NCI-H226 (cell line): ENCODE measurements around the gene LRFN2.

Source experiments
- DNase-seq: peaks from one replicate; pipeline ENCODE4 v3.0.0-alpha.2; 2015

LRFN2 gene

DNA sequence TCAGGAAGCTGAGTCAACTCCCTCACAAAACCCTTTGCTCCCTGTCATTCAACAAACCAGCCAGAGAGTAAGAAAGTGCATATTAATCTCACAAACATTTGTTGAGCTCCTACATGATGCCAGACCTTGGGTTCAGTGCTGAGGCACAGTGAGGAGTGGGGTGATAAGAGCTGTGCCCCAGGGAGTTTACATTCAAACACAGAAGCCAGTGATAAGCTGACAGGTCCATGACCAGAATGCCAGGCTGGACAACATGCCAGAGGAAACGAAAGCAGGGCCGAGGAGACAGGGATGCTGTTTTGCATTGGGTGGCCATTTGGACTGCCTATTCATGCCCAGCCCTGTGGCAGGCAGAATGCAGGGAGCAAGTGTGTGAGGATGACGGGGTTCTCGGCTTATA lies 76.7 kb downstream of the LRFN2 start:
- DNase-seq = no peak

DNA sequence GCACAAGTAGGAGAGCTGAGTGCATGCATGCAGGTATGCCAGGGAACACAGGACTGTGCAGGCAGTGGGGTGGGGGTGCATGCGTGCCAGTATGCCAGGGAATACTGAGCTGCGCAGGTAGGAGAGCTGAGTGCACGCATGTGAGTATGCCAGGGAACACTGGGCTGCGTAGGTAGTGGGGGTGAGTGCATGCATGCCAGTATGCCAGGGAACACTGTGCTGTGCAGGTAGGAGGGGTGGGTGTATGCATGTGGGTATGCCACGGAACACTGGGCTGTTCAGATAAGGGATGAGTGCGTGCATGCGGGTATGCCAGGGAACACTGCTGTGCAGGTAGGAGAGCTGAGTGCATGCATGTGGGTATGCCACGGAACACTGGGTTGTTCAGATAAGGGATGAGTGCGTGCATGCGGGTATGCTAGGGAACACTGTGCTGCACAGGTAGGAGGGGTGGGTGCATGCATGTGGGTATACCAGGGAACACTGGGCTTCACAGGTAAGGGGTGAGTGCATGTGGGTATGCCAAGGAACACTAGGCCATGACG lies 77.4 kb downstream of the LRFN2 start:
- DNase-seq = no peak

DNA sequence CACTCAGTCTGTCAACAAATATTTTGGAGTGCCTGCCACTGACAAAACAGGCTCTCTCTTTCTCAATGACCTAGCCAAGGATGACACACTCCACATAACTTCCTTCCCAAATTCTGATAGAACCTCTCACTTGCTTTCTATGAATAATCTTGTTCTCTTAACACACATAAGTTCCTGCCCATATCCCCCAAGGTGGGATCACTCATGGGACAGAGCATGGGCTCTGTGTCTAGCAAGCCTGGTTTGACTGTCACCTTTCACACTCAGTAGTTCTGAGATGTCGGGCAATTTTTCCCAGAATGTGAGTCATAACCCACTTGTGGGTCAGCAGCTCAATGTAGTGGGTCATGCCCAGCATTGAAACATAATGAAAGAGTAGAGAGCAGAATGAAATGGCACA lies 78.1 kb downstream of the LRFN2 start:
- no peak for DNase-seq

DNA sequence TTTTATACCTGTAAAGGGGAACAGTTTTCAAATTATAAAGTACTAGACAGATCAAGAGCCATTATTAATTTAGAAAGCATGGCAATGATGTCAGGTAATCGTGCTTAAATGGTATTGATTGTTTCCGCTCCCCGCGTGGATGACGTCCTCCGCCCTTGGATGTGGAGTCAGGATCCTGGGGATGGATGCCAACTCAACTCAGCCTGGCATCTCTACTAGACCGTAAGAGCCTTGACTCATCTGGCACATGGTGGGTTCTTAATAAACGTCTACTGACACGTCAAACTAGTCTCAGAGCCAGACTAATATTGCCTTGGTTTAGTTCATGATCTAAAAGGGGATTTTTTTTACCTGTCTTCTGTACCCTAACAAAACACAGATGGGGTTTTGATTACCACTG lies 80.2 kb downstream of the LRFN2 start:
- DNase-seq = no peak

DNA sequence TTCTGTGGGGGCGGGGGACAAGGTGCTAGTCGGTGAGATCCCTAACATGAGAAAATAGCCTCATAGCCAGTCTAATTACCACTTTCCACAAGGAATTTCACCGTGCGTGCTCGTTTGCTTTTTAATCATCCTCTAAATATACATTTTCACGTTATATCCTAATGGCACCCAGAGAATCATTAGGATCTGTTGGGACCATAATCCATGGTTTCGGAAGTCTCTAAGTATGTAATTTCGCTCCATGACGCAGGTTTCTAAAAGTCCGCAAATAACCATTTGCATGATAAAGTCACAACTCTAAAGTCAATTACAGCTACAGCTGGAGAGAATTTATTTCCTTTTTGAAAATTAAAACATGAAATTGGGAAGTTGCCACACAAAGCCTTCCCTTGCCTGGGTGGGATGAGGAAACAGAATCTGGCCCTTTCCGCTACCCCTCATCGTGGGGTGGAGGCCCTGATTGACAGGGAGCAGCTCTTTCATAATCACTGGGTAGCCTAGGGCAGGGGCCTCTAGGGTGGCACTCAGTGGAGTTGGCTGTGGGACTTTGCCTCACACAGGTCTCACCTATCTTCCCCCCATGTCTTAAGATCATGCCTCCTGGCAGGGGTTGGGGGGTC lies 81.9 kb downstream of the LRFN2 start:
- no peak for DNase-seq

DNA sequence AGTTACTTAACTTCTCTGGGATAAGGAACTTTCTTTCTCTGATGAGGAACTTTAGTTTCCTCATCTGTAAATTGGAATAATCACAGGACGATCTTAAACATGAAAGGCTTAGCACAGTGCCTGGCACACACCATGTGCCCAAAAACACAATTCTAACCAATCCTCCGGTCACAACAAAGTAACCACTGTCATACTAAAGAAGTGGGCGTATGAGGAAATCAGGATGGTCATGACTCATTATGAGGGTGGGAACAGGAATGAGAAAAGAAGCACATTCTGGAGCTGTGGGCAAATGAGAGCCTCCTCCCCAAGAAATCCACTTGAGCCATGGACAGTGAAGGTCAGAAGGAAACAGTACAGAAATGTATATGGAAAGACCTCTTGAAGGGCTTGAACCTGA lies 82.9 kb downstream of the LRFN2 start:
- no peak for DNase-seq

DNA sequence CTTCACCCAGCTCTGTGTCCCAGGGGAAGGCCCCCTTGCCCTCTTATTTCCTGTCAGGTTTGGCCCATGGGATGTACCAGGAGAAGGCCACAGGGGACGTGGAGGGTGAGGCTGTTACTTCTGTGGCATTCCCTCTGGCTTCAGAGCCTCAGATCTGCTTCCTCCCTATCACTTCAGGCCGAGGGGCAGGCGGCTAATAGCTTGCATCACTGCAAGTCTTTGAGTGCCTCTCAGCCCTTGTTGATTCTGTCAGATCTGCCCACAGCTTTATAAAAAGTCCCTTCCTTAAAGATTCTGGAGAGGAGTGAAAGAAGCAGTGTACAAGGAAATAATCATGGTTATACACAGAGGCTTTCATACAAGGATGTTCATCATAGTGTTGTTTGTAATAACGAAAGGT lies 86.9 kb downstream of the LRFN2 start:
- DNase-seq = no peak

DNA sequence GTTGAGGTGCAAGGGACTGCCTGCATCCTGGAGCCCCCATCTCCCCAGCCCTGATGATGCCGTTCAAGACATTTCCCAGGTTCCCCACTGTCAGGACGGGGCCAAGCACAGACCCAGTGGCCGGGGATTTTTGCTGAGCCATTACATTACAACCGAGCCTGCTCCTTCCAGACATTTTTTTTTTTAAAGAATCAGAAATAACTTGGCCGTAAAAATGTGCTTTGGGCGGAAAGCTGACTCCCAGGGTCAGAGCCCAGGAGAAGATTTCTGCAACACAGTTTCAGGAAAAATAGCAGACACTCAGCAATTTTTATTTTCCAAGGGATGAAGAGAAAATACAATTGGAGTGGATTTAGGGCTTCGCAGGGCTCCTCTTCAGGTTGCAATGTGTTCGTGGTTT lies 87.9 kb downstream of the LRFN2 start:
- no peak for DNase-seq

DNA sequence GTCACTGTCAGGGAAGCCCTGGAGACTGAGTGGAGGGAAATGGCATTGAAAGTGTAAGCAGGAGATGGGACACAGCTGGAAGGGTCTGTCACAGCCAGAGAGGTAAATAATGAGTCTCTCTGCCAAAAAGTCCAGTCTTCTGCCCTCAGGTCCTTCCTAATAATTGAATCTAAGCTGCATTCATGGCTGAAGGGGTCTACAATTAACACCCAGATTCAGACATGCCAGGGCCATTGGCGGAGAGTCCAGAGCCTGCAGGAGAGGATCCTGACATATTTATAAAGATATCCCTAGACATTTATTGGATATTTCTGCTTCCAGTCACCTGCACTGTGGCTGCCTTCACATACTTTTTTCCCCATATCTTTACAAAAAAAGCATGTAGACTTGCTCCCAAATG lies 89.0 kb downstream of the LRFN2 start:
- no peak for DNase-seq

DNA sequence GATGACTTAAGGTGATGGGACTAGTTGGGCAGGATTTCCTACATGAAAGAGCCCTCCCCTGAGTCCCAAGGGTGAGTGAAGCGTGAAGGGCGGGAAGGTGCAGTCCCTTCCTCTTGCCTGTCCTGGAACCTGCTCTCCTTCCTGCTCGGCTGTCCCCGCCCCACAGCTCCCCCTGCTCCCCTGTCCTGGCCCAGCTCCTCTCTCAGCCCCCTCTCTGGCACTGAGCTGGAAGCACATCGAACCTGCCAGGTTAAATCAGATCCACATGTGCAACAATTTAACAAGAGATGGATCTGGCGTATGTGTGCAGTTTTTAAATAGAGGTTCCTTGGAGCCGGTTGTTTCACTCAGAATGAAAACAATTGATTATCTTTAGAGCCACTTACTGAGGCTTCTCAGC lies 95.0 kb downstream of the LRFN2 start:
- no peak for DNase-seq

DNA sequence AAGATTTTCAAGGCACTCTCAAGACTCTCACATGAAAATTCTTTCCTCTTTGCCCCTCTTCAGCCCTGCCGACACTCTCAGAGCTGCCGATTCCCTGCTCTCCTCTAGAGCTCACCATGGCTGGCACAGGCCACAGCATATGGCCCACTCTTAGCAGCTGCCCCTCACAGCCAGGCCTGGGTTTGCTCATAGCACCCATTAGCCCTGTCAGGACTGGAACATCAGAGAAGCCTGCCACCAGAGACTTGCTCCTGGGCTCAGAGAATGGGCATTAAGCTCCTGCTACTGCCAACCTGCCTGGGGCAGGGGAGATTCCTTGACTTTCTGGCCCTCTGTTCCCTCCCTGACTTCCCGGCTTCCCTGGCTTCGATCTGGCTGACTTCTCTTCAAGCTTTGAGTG lies 96.7 kb downstream of the LRFN2 start:
- DNase-seq = no peak

DNA sequence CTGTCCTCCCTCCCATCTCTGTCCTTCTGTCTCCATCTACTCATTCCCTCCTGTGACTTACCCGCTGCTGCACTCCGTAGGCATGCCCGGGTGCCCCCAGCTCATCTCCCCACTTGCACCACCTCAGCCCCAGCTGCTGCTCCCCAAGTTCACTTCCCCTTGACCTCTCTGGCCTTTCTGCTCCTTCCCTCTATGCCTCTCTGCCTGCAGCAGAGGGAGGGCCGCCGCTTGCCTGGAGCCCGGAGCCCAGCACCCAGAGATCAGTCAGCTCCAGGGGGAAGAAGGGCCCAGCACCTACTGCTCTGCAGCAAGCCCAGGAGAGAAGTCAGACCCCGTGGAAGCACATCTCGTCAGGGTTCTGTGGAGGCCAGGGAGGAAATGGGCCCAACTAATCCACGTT lies 97.4 kb downstream of the LRFN2 start:
- no peak for DNase-seq

DNA sequence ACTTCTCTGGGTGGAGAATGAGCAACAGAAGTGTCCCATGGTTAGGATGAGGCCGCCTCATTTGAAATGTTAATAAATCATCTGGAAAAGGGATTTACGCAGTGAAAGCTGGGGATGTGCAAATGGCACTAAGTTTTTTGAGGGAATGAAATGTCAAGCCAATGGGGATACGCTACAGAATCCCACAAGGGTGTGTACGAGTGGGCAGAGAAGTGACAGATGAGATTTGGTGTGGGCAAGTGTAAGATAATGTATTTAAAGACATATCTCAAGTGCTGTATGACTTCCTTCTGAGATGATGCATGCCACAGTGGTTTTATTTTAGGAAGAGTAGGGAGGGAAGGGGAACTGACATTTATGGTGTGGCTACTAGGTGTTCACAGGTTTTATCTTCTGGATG lies 100.6 kb downstream of the LRFN2 start:
- DNase-seq = no peak

DNA sequence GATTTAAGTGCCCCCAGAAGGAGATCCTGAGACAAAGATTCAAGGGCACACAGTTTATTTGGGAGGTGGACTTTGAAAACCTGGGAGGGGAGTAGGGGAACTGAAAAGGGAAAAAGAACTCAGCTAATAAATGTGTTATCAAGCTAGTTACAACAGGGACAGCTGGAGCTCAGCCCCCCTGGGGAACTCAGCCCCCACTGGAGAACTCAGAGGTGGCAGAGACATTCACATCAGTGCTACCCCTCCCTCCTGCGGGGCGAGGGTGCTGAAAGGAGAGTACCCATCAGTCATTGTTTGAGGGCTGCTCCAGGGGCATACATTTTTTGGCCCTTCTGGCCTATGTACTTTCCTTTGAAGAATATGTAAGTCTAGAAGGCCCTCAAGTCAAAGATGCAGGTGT lies 101.4 kb downstream of the LRFN2 start:
- no peak for DNase-seq

DNA sequence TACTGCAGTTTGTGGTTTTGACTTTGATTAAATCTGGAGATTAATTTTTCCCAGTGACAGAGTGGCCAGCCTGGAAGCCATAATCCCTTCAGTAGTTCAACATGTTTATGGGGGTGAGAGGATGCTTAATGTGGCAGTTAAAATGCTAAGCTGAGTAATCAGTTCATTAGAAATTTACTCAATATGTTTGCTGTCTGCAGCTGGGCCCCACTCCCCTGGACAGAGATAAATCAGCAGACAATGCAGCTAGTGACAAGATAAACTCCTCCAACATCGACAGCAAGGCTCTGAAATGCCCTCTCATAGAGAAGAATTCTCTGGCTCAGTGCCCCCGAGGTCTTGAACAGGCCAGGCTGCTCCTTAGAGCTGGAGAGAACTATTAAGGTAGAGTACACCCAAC lies 101.9 kb downstream of the LRFN2 start:
- no peak for DNase-seq

DNA sequence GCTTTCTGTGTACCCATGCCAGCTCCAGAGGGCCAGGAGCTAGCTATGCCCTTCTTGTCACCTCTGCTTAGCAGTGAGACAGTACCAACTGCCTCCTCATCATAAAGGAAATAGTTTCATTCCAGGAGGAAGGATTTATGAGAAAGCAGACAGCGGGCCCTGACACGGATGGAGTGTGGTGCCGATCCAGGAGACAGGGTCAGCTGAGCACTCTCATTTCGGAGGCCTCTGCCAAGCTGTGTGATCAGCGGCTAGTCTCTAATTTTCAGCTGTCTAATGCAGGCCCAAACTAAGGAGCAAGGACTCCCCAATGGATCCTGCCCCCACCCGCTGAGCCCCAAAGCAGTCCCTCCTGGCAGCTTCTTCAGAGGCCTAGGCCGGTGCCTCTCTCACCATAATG lies 103.1 kb downstream of the LRFN2 start:
- no peak for DNase-seq

DNA sequence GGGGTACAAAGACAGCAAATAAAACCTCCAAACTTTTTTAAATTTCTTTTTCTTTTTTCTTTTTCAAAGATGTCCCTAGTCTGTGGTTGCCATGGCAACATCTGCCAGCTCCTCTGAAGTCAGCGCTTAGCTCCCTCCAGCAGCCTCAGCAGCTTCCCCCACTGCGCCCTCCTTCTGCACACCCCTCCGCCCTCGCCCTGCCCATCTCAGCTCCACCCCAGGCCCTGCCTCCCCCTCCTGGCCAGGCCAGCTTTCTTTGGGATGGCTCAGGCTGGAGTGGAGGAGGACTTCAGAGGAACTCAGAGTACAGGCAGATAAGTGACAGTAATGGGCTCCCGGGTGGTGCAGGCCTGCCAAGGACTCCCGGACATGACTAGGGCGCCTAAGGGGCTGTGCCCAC lies 104.6 kb downstream of the LRFN2 start:
- DNase-seq = no peak

DNA sequence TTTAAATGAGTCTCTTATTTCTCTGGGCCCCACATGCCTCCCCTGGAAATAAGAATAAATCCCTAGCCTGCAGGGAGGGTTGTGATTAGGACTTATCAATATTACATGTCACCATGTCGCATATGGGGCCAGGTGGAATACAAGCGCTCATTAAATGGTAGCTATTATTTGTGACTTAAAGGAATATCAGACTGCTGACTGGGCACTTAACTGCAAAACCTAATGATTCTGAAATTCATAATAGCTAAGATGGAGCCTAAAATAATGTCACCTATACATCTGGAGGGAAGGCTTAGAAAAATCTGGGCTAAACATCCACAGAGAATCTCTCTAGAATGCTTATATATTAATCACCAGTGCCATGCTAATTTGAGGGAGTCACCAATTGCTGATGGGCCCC lies 106.5 kb downstream of the LRFN2 start:
- DNase-seq = no peak

DNA sequence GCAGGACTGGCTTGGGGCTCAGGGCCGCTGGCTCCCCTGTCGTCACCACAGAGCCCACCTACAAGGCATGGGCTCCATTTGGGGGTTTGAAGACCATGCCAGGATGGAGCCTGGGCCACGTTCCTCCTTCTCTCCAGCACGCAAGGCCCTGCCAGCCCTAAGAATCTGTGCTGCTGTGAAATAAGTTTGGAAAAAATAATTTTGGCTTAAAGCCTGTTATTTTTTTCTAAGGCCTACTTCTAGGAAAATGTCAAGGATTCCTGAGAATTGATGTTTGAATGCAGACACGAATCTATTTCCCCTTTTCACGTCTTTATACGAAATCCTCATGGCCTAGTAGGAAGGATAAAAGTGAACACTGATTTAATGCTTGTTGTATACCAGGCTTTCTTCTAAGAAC lies 107.5 kb downstream of the LRFN2 start:
- DNase-seq = no peak

DNA sequence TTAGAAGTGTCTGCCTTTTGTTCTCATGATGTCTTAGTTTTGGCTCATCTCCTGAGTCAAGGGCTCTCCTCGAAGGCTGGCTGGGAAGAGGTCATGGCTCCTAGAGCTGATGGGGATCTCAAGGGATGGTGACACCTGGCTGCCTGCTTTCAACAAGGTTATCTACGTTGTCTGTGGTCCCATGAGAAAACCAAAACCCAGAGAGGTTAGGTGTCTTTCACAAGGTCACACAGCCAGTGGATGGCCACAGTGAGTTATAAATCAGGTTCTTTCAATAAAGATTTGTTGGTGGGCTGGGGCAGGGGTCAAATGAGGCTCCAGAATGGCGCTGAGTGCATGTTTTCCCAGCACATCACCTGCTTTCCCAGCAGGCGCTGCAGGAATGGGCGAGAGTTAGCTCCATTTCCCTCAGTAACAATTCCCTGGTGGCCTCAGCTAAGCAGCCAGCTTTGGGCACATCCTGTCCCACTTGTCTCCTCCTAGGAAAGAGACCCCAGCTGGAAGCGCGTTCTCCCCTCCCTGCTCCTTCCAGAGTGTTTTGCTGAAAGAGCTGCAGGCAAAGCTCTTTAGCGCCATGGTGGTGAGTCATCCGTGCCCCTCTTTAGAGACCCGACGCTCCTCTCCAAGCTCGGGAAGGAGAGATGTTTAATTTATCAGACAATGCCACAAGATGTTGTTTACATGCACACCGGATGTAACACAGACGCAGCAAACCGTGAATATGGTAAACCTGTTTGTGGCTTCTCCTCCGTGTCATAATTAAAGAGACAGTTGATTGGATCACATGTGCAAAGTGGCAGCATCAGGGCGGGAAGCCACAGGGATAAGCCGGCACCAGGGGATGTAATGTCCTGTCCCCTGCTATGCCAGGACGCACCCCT lies 109.7 kb downstream of the LRFN2 start:
- no peak for DNase-seq

DNA sequence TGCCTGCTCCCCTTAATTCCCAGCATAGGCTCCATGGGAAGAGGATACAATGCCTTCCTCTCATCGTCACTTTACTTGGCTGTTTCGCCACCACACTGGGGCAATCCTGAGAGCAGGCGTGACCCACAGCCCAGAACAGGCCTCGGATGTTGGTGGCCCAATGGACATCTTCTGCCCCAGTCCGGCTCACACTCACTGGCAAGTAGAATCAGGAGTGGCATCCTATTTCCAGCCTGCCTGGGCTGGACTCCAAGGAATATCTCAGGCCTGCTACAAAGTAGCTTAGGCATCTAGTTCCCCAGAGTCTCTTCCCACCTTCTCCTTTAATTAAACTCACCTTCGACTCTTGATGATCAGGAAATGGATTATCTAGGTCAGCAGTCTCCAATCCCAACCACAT lies 110.5 kb downstream of the LRFN2 start:
- DNase-seq = no peak

DNA sequence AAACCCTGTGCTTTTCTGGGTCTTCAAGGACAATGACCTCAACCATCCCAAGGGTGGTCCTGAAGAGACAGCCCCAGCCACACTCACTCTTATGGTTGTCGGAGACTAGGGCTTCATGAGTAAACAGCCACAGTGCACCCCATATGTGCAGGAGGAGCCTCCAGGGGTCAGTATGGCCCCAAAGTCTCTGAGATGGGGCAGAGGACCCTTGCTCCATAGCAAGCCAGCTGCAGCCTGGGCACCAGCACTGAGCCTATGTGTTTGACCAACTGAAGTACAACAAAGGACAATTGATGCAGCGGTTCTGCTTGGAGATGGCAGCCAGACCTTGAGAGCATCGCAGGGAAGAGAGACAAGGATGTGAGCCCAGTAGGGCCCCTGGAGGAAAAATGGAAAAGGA lies 112.2 kb downstream of the LRFN2 start:
- DNase-seq = no peak

DNA sequence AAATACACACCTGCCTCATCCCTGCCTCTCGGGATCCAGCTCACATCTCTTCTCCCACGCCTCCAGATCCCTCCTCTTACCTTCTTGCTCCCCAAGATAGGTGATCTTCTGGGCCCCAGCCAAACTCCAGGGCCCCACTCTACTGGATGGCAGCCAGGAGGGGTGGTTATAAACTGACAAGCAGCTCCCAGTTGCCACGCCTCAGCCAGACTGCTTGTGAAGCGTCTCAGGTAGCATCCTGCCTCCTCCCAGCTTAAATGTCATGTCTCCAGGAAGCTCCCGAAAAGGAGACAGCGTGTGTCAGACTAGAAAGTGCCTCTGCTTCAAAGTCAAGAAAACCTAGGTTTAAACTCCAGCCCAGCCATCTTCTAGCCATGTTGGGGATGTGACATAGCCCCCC lies 114.1 kb downstream of the LRFN2 start:
- no peak for DNase-seq

DNA sequence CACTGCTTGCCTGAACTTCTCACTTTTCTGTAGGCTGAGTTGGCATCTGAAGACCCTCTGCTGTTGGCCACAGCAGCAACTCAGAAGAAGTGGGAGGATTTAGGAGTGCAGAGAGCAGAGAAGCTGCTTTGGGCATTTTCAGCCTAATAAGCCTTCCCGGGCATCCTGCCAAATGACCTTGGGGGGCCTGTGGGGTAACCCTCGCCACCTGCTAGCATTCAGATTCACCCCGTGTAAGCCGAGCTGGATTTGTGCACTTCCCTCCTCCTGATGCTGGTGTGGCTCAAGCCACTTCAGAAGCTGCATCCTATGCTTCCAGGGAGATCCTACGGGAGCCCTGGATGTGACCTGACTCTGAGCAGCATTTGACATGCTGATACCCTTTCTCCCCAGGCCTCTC lies 114.8 kb downstream of the LRFN2 start:
- no peak for DNase-seq

DNA sequence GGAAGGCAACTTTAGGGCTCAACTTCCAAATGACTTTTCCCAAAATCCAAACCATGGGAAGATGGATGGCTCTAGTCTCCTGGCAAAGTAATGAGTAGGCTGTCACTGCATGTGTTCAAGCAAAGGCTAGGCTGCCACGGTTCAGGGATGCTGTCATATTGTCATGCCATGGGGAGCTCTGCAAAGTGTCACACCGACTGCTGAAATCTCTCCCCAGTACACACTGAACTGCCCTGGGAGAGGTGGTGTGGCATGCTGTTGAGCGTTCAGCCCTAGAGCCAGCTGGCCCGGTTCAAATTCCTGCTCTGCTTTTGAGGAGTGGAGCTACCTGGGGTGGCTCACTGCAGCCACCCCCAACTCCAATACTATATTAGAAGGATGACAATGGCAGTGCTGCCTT lies 115.9 kb downstream of the LRFN2 start:
- DNase-seq = no peak
